Loucy (cell line): ENCODE results near the gene ANKRD18A.

Experiments used
- H2AFZ ChIP-seq: fragments of 200-600 bp; sonication (generic); 2 replicates; pipeline ENCODE4 v1.6.0; 2016; ENCODE audit warnings: antibody characterized with exemption, mild to moderate bottlenecking, low read length, moderate library complexity
- H3F3A ChIP-seq: fragments of 200-600 bp; 2 replicates; pipeline ENCODE4 v1.6.0; 2016; ENCODE audit warnings: antibody characterized with exemption, low read depth, mild to moderate bottlenecking
- H3K27me3 ChIP-seq: fragments of 200-600 bp; sonication (generic); 2 replicates; pipeline ENCODE4 v1.6.1; 2014; ENCODE audit warnings: low read length, mild to moderate bottlenecking; ENCODE audit not compliant: insufficient read depth, poor library complexity, severe bottlenecking
- H3K36me3 ChIP-seq: fragments of 200-600 bp; sonication (generic); 2 replicates; pipeline ENCODE4 v1.6.1; 2016; ENCODE audit warnings: low read length; ENCODE audit not compliant: insufficient read depth
- H3K4me1 ChIP-seq: fragments of 200-600 bp; sonication (generic); 2 replicates; pipeline ENCODE4 v1.5.1; 2014; ENCODE audit warnings: low read length, mild to moderate bottlenecking; ENCODE audit not compliant: insufficient read depth, poor library complexity, severe bottlenecking
- H3K4me2 ChIP-seq: fragments of 200-600 bp; sonication (generic); 2 replicates; pipeline ENCODE4 v1.6.0; 2014; ENCODE audit warnings: antibody characterized with exemption, low read length, low read depth, mild to moderate bottlenecking; ENCODE audit not compliant: poor library complexity, severe bottlenecking
- H3K4me3 ChIP-seq: fragments of 200-600 bp; sonication (generic); 2 replicates; pipeline ENCODE4 v1.5.1; 2014; ENCODE audit warnings: low read length, mild to moderate bottlenecking, mixed read lengths; ENCODE audit not compliant: poor library complexity, severe bottlenecking
- H3K79me2 ChIP-seq: fragments of 200-600 bp; sonication (generic); 2 replicates; pipeline ENCODE4 v1.6.1; 2014; ENCODE audit warnings: low read length; ENCODE audit not compliant: insufficient read depth
- H3K9ac ChIP-seq: fragments of 200-600 bp; sonication (generic); 2 replicates; pipeline ENCODE4 v1.6.0; 2014; ENCODE audit warnings: mild to moderate bottlenecking, low read depth, low read length, moderate library complexity; ENCODE audit not compliant: poor library complexity, severe bottlenecking
- H3K9me2 ChIP-seq: fragments of 200-600 bp; sonication (generic); replicated peaks from 2 replicates; pipeline ENCODE4 v1.6.1; 2016; ENCODE audit warnings: low read depth, low read length, mixed read lengths
- H3K9me3 ChIP-seq: fragments of 200-600 bp; sonication (generic); 2 replicates; pipeline ENCODE4 v1.6.1; 2014; ENCODE audit warnings: mild to moderate bottlenecking, antibody characterized with exemption, low read length, low read depth; ENCODE audit not compliant: insufficient read depth
- H4K20me1 ChIP-seq: fragments of 200-600 bp; sonication (generic); 2 replicates; pipeline ENCODE4 v1.6.0; 2014; ENCODE audit warnings: antibody characterized with exemption, low read length, mild to moderate bottlenecking; ENCODE audit not compliant: insufficient read depth, poor library complexity, severe bottlenecking
- EZH2phosphoT487 ChIP-seq: fragments of 200-600 bp; IDR thresholded peaks from 2 replicates; pipeline ENCODE4 v1.6.1; 2018; ENCODE audit warnings: antibody characterized with exemption, mild to moderate bottlenecking, moderate library complexity, borderline replicate concordance
- TF ChIP-seq, protein P1 (sequence below): fragments of 200-600 bp; sonication (generic); conservative IDR thresholded peaks from 2 replicates; pipeline ENCODE4 v1.5.1; 2014; ENCODE audit warnings: mild to moderate bottlenecking, antibody characterized with exemption, low read length

Gene ANKRD18A

DNA sequence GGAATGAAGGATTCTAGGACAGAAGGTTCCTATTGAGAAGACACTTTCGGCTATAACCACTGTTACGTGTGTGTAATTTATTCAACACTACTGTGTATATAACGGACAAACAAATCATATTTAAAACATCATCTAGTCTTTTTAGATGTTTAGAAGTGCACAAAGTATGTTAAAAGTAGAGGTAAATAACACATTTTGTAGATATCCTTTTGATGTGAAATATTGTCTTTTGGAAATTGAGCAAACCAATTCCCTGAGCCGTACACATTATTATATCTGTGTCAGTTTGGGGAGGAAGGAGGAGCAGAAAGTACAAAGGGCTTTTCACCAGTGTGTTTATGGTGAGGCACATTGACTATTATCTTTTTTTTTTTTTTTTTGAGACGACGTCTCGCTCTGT is 39.1 kb upstream of the ANKRD18A start:
- Histone ChIP-seq H3F3A (no peaks in the 10 kb centered on the region), H3K27me3 (no peaks in the 10 kb centered on the region), H3K9me3 (no peaks in the 10 kb centered on the region), H3K4me1 (no peaks in the 10 kb centered on the region), H3K9me2 (no peaks in the 10 kb centered on the region), H2AFZ (no peak overlapping the region), H3K9ac (no peak overlapping the region), H3K4me2 (no peak overlapping the region), H3K36me3 (no peaks in the 10 kb centered on the region), H3K79me2 (no peaks in the 10 kb centered on the region), H4K20me1 (no peaks in the 10 kb centered on the region), H3K4me3 (no peak overlapping the region)
- TF ChIP-seq EZH2phosphoT487, result no peak
- TF ChIP-seq, protein P1, sequence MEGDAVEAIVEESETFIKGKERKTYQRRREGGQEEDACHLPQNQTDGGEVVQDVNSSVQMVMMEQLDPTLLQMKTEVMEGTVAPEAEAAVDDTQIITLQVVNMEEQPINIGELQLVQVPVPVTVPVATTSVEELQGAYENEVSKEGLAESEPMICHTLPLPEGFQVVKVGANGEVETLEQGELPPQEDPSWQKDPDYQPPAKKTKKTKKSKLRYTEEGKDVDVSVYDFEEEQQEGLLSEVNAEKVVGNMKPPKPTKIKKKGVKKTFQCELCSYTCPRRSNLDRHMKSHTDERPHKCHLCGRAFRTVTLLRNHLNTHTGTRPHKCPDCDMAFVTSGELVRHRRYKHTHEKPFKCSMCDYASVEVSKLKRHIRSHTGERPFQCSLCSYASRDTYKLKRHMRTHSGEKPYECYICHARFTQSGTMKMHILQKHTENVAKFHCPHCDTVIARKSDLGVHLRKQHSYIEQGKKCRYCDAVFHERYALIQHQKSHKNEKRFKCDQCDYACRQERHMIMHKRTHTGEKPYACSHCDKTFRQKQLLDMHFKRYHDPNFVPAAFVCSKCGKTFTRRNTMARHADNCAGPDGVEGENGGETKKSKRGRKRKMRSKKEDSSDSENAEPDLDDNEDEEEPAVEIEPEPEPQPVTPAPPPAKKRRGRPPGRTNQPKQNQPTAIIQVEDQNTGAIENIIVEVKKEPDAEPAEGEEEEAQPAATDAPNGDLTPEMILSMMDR, result no peak

DNA sequence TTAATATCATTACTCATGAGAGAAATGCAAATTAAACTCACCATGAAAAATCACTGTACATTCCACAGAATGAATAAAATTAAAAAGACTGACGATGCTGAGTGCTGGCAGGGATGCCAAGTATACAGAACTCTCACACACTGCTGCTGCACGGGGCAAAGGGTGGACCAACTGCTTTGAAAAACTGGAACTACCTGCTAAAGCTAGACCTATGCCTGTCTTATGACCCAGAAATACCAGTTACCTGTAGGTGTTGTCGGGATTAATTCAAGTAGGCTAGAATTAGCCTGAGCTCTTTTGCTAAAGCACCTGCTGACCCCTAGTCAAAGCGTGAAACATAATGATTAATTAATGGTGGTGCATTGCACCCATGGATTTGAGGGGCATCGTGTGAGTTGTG is 36.5 kb upstream of the ANKRD18A start:
- Histone ChIP-seq H3K36me3 (no peaks in the 10 kb centered on the region), H3K27me3 (no peaks in the 10 kb centered on the region), H3K4me1 (no peaks in the 10 kb centered on the region), H3F3A (no peaks in the 10 kb centered on the region), H4K20me1 (no peaks in the 10 kb centered on the region), H3K79me2 (no peaks in the 10 kb centered on the region), H2AFZ (no peak overlapping the region), H3K9ac (no peak overlapping the region), H3K9me2 (no peaks in the 10 kb centered on the region), H3K4me2 (no peak overlapping the region), H3K4me3 (no peak overlapping the region), H3K9me3 (no peaks in the 10 kb centered on the region; the same call in 1 of the 2 replicates)
- no peak for TF ChIP-seq EZH2phosphoT487
- TF ChIP-seq, protein P1, result no peak

DNA sequence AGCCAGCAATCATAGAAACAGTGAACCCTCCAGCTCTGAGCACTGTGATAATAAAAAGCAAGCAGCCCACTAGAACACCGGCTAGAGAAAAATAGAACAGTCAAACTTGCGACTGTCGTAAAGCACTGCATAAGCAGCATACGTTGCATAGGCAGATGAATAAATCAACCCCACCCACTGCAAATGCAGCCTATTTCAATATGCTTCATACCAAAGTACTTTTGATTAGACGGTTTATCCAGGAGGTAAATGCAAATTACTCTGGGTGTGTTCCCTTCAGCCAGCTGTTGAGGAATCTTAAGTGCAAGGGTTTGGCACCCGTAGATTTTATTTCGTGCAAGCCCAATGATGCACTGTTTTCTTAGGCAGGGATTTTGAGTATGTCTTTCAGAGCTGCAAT is 32.1 kb upstream of the ANKRD18A start:
- no peak overlapping the region for H3K9ac ChIP-seq
- TF ChIP-seq, protein P1, result no peak
- no peak for TF ChIP-seq EZH2phosphoT487
- no peaks in the 10 kb centered on the region for H3K9me2 ChIP-seq
- no peaks in the 10 kb centered on the region for H3K79me2 ChIP-seq
- H2AFZ ChIP-seq, result no peak overlapping the region
- H3K36me3 ChIP-seq, result no peaks in the 10 kb centered on the region
- H3K9me3 ChIP-seq, result peaks cover 3% of the 10 kb centered on the region; the same call in 1 of the 2 replicates
- H3K27me3 ChIP-seq, result no peaks in the 10 kb centered on the region
- H4K20me1 ChIP-seq, result no peaks in the 10 kb centered on the region
- H3K4me2 ChIP-seq, result no peak overlapping the region
- no peaks in the 10 kb centered on the region for H3F3A ChIP-seq
- no peak overlapping the region for H3K4me3 ChIP-seq
- H3K4me1 ChIP-seq, result no peaks in the 10 kb centered on the region
